Measurements from ENCODE around the gene CTSS.
A peak's percentile ranks its signal among the peaks of the same experiment; 100 is the strongest.
"Not testable (repeated sequence)": the region's sequence is repeated elsewhere in the genome, so short reads cannot be mapped to it uniquely, and the experiment has no call there.

Gene CTSS

GRCh38 chr1:150772326-150772725, 6.7 kb upstream of the CTSS start:
- DNase-seq = no peak

GRCh38 chr1:150767704-150768103, 2.1 kb upstream of the CTSS start:
- DNase-seq = not testable (repeated sequence)

- not testable (repeated sequence) for DNase-seq
These were observed 361 bp upstream of the CTSS start for GRCh38 chr1:150765977-150766301.

GRCh38 chr1:150764617-150765101, 919 bp downstream of the CTSS start:
- no peak for DNase-seq

GRCh38 chr1:150763018-150763417, 2.6 kb downstream of the CTSS start:
- no peak for DNase-seq

- no peak for DNase-seq
These were observed 3.0 kb downstream of the CTSS start for GRCh38 chr1:150762552-150762951.

GRCh38 chr1:150761801-150762200, 3.8 kb downstream of the CTSS start:
- DNase-seq = no peak

GRCh38 chr1:150760013-150760412, 5.6 kb downstream of the CTSS start:
- no peak for DNase-seq

- DNase-seq = no peak
These were observed 12.2 kb downstream of the CTSS start for GRCh38 chr1:150753416-150753815.

- no peak for DNase-seq
These were observed 14.1 kb downstream of the CTSS start for GRCh38 chr1:150751443-150751842.

GRCh38 chr1:150749720-150750311, 15.8 kb downstream of the CTSS start:
- no peak for DNase-seq

GRCh38 chr1:150748878-150749719, 16.5 kb downstream of the CTSS start:
- DNase-seq = no peak

GRCh38 chr1:150730130-150730721, 35.4 kb downstream of the CTSS start:
- DNase-seq = no peak

GRCh38 chr1:150724336-150724735, 41.2 kb downstream of the CTSS start:
- no peak for DNase-seq

GRCh38 chr1:150720703-150721102, 44.9 kb downstream of the CTSS start, which contains the start of gene HORMAD1:
Gene HORMAD1, minus strand, starts transcription at chr1:150720895. Its CDS starts 1,390 bp downstream, at chr1:150719505.
- no peak for DNase-seq

GRCh38 chr1:150720098-150720497, 45.5 kb downstream of the CTSS start:
- DNase-seq = no peak

GRCh38 chr1:150718225-150718891, 47.2 kb downstream of the CTSS start:
- DNase-seq = no peak

- not testable (repeated sequence) for DNase-seq
These were observed 56.5 kb downstream of the CTSS start for GRCh38 chr1:150709031-150709430.

GRCh38 chr1:150708595-150708994, 57.0 kb downstream of the CTSS start:
- DNase-seq = no peak

GRCh38 chr1:150706091-150706490, 59.5 kb downstream of the CTSS start:
- no peak for DNase-seq

- DNase-seq = no peak
These were observed 62.2 kb downstream of the CTSS start for GRCh38 chr1:150703427-150703826.

- DNase-seq = peak; percentile 98
These were observed 68.3 kb downstream of the CTSS start, which contains the start of gene GOLPH3L for GRCh38 chr1:150696995-150697927. Gene GOLPH3L, minus strand, starts transcription at chr1:150697154. Its CDS starts 2,316 bp downstream, at chr1:150694838.
